HG03432 (cell line): ENCODE data around the gene VCPKMT.
"Not testable (repeated sequence)": the region's sequence is repeated elsewhere in the genome, so short reads cannot be mapped to it uniquely, and the experiment has no call there.

Source experiments
- ATAC-seq: cut with Tn5 transposase; IDR thresholded peaks from one replicate; pipeline ENCODE4 v1.9.1; 2021; ENCODE audit warnings: mild to moderate bottlenecking, moderate library complexity; ENCODE audit not compliant: unreplicated experiment

Gene VCPKMT

GRCh38 chr14:50093496-50093895 is 22.9 kb downstream of the VCPKMT start:
- ATAC-seq = no peak

GRCh38 chr14:50092006-50092555 is 24.3 kb downstream of the VCPKMT start:
- no peak for ATAC-seq

- ATAC-seq = no peak
Observed at GRCh38 chr14:50091240-50091913, 25.0 kb downstream of the VCPKMT start.

GRCh38 chr14:50089208-50089607 is 27.2 kb downstream of the VCPKMT start:
- no peak for ATAC-seq

GRCh38 chr14:50088731-50089130 is 27.6 kb downstream of the VCPKMT start:
- no peak for ATAC-seq

- ATAC-seq = no peak
Observed at GRCh38 chr14:50088117-50088515, 28.3 kb downstream of the VCPKMT start.

- no peak for ATAC-seq
Observed at GRCh38 chr14:50087341-50088116, 28.8 kb downstream of the VCPKMT start.

- ATAC-seq = no peak
Observed at GRCh38 chr14:50086321-50086711, 30.1 kb downstream of the VCPKMT start.

- ATAC-seq = peak; percentile 58
Observed at GRCh38 chr14:50085570-50086320, 30.6 kb downstream of the VCPKMT start.

GRCh38 chr14:50084666-50085065 is 31.7 kb downstream of the VCPKMT start:
- ATAC-seq = no peak

GRCh38 chr14:50083467-50084337 is 32.7 kb downstream of the VCPKMT start:
- ATAC-seq = peak; percentile 52

- peak; percentile 75 for ATAC-seq
Observed at GRCh38 chr14:50082784-50083466, 33.4 kb downstream of the VCPKMT start.

- ATAC-seq = no peak
Observed at GRCh38 chr14:50082308-50082742, 34.0 kb downstream of the VCPKMT start.

GRCh38 chr14:50079103-50079502 is 37.3 kb downstream of the VCPKMT start:
- ATAC-seq = not testable (repeated sequence)

- ATAC-seq = not testable (repeated sequence)
Observed at GRCh38 chr14:50073663-50074062, 42.7 kb downstream of the VCPKMT start.

- no peak for ATAC-seq
Observed at GRCh38 chr14:50072395-50072794, 44.0 kb downstream of the VCPKMT start.

GRCh38 chr14:50070840-50071548 is 45.4 kb downstream of the VCPKMT start:
- no peak for ATAC-seq

- ATAC-seq = no peak
Observed at GRCh38 chr14:50070230-50070629, 46.1 kb downstream of the VCPKMT start.

- ATAC-seq = no peak
Observed at GRCh38 chr14:50069325-50069724, 47.0 kb downstream of the VCPKMT start.
